GM11168 (cell line): ENCODE data around the gene PSD.

ENCODE experiments used
- in situ Hi-C: fragments of 300-500 bp; cut with MboI; formaldehyde crosslinking; loops from one replicate; pipeline ENCODE4 v1.12.0; 2022; ENCODE audit warnings: low sequenced_read_pairs; ENCODE audit not compliant: unreplicated experiment

Gene PSD

GRCh38 chr10:102394801-102395399 is 23.7 kb downstream of the PSD start:
- in situ Hi-C loops = no loop called here

- in situ Hi-C loops = no loop called here
These were observed 24.3 kb downstream of the PSD start for GRCh38 chr10:102394079-102394800.

GRCh38 chr10:102393411-102394078 is 25.0 kb downstream of the PSD start:
- in situ Hi-C loops = no loop called here

GRCh38 chr10:102392306-102392705 is 26.3 kb downstream of the PSD start:
- in situ Hi-C loops = no loop called here

GRCh38 chr10:102389894-102390293 is 28.7 kb downstream of the PSD start:
- in situ Hi-C loops = no loop called here

GRCh38 chr10:102384606-102385429 is 33.8 kb downstream of the PSD start:
- in situ Hi-C loops = no loop called here

- in situ Hi-C loops = no loop called here
These were observed 34.5 kb downstream of the PSD start for GRCh38 chr10:102384053-102384452.

GRCh38 chr10:102382871-102383270 is 35.7 kb downstream of the PSD start:
- in situ Hi-C loops = no loop called here

GRCh38 chr10:102381983-102382382 is 36.6 kb downstream of the PSD start:
- in situ Hi-C loops = no loop called here

- in situ Hi-C loops = no loop called here
These were observed 39.2 kb downstream of the PSD start for GRCh38 chr10:102379383-102379782.

- in situ Hi-C loops = no loop called here
These were observed 41.7 kb downstream of the PSD start for GRCh38 chr10:102376901-102377300.

GRCh38 chr10:102375867-102376266 is 42.7 kb downstream of the PSD start:
- in situ Hi-C loops = no loop called here

GRCh38 chr10:102375250-102375649 is 43.3 kb downstream of the PSD start:
- in situ Hi-C loops = no loop called here

- in situ Hi-C loops = no loop called here
These were observed 47.3 kb downstream of the PSD start for GRCh38 chr10:102371295-102371694.

GRCh38 chr10:102368077-102368476 is 50.5 kb downstream of the PSD start:
- in situ Hi-C loops = no loop called here

GRCh38 chr10:102367441-102367840 is 51.1 kb downstream of the PSD start:
- in situ Hi-C loops = no loop called here

- in situ Hi-C loops = no loop called here
These were observed 59.7 kb downstream of the PSD start for GRCh38 chr10:102358712-102359382.

GRCh38 chr10:102354451-102354850 is 64.1 kb downstream of the PSD start:
- in situ Hi-C loops = loop anchor here (5.0 kb wide), 1 partner anchor 127 kb away; the partner anchor contains the start of gene ELOVL3
